Activated naive CD4-positive, alpha-beta T cell treated with anti-CD3 and anti-CD28 coated beads for 36 hours (primary cell): ENCODE results near the gene GBP2. TPM values are rescaled to one million over a fixed set of nuclear protein-coding genes. Genes with fewer than 3 reads are reported as not detected.

Experiments
- CTCF ChIA-PET: fragments of 350-600 bp; sonication (Branson Sonifier 250); formaldehyde crosslinking; loops from one replicate; lab custom pipeline; 2021; ENCODE audit warnings: antibody characterized with exemption; lab: Charles Lee
- DNase-seq: peaks from one replicate; pipeline ENCODE4 v3.0.0-alpha.2; 2020
- H3K27ac Mint-ChIP-seq: one replicate; pipeline ENCODE4 v1.8.0; 2021; ENCODE audit warnings: mild to moderate bottlenecking, mixed read lengths
- H3K27me3 Mint-ChIP-seq: one replicate; pipeline ENCODE4 v1.8.0; 2021; ENCODE audit warnings: low read depth, mixed read lengths
- H3K36me3 Mint-ChIP-seq: one replicate; pipeline ENCODE4 v1.8.0; 2021; ENCODE audit warnings: low read depth, mixed read lengths
- H3K4me1 Mint-ChIP-seq: one replicate; pipeline ENCODE4 v1.8.0; 2021; ENCODE audit warnings: low read depth, mixed read lengths
- H3K4me3 Mint-ChIP-seq: one replicate; pipeline ENCODE4 v1.8.0; 2021; ENCODE audit warnings: mild to moderate bottlenecking, moderate library complexity, mixed read lengths
- H3K9me3 Mint-ChIP-seq: one replicate; pipeline ENCODE4 v1.8.0; 2021; ENCODE audit warnings: mixed read lengths
- intact Hi-C: fragments of 100-400 bp; cut with micrococcal nuclease; formaldehyde crosslinking; loops from one replicate; pipeline ENCODE4 v1.15.1; 2023
- total RNA-seq, 2 experiments: library from RNA; stranded (reverse); gene quantifications; one replicate each; pipeline ENCODE4 v1.2.3, GENCODE V29; 2021

Gene GBP2
- total RNA-seq, 2 experiments from 2014 or later: 338 to 351 TPM

DNA sequence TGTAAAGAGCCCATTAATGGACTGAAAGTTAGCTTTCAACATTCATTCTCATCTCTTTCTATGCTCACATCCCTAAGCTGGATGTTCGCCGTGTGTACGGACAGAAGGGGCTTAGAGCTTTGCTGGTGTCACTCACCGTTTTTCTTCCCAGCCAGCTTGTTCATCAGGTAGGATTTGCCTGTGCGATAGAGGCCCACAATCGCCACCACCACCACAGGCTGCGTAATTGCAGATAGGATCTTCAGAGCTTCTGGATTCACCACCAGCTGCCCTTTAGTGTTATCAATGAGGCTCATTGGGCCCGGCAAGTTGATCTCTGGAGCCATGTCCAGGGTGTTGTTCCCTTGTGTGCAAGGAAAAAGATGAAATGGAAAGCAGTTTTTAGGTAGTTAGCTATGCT, 4.3 kb downstream of the GBP2 start:
- DNase-seq: no peak
- Mint-ChIP-seq H3K4me1 (peaks cover 24% of the 10 kb centered on the region), H3K36me3 (peaks cover 44% of the 10 kb centered on the region), H3K27me3 (no peaks in the 10 kb centered on the region), H3K9me3 (no peaks in the 10 kb centered on the region), H3K4me3 (no peak overlapping the region), H3K27ac (no peak overlapping the region)
- CTCF ChIA-PET: interaction anchor here (0.6 to 2.3 kb wide), 3 partner anchors 54 to 155 kb away, joined by 3 to 6 read pairs (median 4); no protein-coding TSS in a partner anchor
- intact Hi-C loops: no loop called here

DNA sequence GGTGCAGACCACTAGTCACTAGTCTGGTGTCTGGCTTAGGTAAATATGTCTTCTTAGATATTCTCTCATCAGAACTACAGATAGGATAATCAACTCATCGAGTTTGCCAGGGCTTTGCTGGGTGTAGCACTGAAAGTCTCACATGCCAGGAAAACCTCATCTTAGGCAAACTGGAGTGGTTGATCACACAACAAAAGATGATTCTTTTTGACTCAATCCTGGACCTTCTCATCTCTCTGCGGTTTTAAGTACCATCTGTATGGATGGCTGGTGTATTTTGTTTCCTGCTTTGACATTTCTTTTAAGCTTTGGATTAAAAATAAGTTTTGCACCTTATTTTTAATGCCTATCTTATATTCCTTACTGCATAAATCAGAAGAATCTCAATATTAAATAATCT, 11.3 kb downstream of the GBP2 start:
- Mint-ChIP-seq H3K36me3 (peaks cover 64% of the 10 kb centered on the region), H3K4me1 (peaks cover 38% of the 10 kb centered on the region), H3K9me3 (no peaks in the 10 kb centered on the region), H3K27ac (no peak overlapping the region), H3K27me3 (no peaks in the 10 kb centered on the region), H3K4me3 (no peak overlapping the region)
- intact Hi-C loops: no loop called here
- DNase-seq: no peak
- CTCF ChIA-PET: no interaction called here

- CTCF ChIA-PET: interaction anchor here (0.7 to 1.6 kb wide), 2 partner anchors 27 to 43 kb away, joined by 3 read pairs; no protein-coding TSS in a partner anchor
- Mint-ChIP-seq H3K4me1 (peaks cover 43% of the 10 kb centered on the region), H3K27me3 (no peaks in the 10 kb centered on the region), H3K27ac (no peak overlapping the region), H3K36me3 (peaks cover 81% of the 10 kb centered on the region), H3K4me3 (no peak overlapping the region), H3K9me3 (no peaks in the 10 kb centered on the region)
- intact Hi-C loops: no loop called here
- DNase-seq: no peak
Observed at GRCh38 chr1:89112871-89113613, 12.9 kb downstream of the GBP2 start.

DNA sequence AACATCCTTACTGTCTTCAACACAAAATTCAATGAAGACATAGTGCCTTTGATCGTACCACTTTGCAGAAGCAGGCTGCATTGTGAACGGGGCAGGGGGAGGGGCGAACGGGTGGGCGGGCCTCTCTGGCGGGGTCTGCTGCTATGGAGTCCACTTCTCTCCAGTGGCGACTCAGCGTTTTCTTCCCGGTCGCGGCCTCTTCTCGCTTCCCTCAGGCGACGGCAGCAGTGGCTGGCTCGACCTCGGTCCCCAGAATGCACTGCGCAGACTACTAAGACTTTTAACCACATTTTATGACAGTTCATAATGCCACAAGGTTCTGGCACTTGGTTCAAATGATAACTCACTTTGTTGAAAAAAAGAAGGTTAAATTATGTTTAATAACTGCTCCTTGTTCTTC, 21.2 kb downstream of the GBP2 start:
- H3K4me3 Mint-ChIP-seq: no peak overlapping the region
- H3K36me3 Mint-ChIP-seq: peaks cover 60% of the 10 kb centered on the region
- H3K27me3 Mint-ChIP-seq: no peaks in the 10 kb centered on the region
- H3K9me3 Mint-ChIP-seq: no peaks in the 10 kb centered on the region
- CTCF ChIA-PET: interaction anchor here (0.6 to 1.5 kb wide), 3 partner anchors 41 to 253 kb away, joined by 4 to 6 read pairs (median 6); no protein-coding TSS in a partner anchor
- intact Hi-C loops: loop anchor here (1.0 to 2.0 kb wide), 4 partner anchors 22 to 170 kb away; partner anchors contain the start of gene GBP2
- H3K4me1 Mint-ChIP-seq: peaks cover 44% of the 10 kb centered on the region
- no peak for DNase-seq
- peak overlapping the region; percentile 88 for H3K27ac Mint-ChIP-seq

- H3K9me3 Mint-ChIP-seq: no peaks in the 10 kb centered on the region
- no peak for DNase-seq
- H3K4me3 Mint-ChIP-seq: no peak overlapping the region
- no peaks in the 10 kb centered on the region for H3K27me3 Mint-ChIP-seq
- CTCF ChIA-PET: interaction anchor here (0.6 to 1.5 kb wide), 4 partner anchors 17 to 254 kb away, joined by 3 to 6 read pairs (median 5); no protein-coding TSS in a partner anchor
- peaks cover 41% of the 10 kb centered on the region for H3K4me1 Mint-ChIP-seq
- H3K27ac Mint-ChIP-seq: peak overlapping the region; percentile 88
- intact Hi-C loops: loop anchor here (1.0 to 2.0 kb wide), 4 partner anchors 22 to 170 kb away; partner anchors contain the start of gene GBP2
- H3K36me3 Mint-ChIP-seq: peaks cover 55% of the 10 kb centered on the region
Observed at GRCh38 chr1:89104147-89104546, 21.8 kb downstream of the GBP2 start.

DNA sequence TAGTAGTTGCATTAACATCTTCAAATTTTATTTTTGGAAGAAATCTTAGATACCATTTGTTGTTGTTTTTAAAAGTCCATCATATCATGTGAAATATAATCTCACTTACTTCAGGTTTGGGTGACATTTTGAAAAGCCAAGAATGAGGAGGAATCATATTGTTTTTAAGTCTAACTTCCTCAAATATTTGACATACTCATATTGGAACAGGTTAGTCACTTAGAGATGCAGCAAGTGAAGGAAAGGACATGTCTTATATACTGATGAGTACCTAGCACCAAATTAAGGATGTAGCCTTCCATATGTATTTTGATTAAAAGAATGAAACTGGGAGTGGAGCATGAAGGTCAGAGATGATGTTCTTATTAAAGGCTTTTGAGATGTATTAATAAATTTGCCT, 23.9 kb downstream of the GBP2 start:
- no peak overlapping the region for H3K27ac Mint-ChIP-seq
- H3K4me3 Mint-ChIP-seq: no peak overlapping the region
- intact Hi-C loops: no loop called here
- no peaks in the 10 kb centered on the region for H3K27me3 Mint-ChIP-seq
- CTCF ChIA-PET: no interaction called here
- DNase-seq: no peak
- peaks cover 36% of the 10 kb centered on the region for H3K36me3 Mint-ChIP-seq
- peaks cover 39% of the 10 kb centered on the region for H3K4me1 Mint-ChIP-seq
- H3K9me3 Mint-ChIP-seq: peaks cover 3% of the 10 kb centered on the region

DNA sequence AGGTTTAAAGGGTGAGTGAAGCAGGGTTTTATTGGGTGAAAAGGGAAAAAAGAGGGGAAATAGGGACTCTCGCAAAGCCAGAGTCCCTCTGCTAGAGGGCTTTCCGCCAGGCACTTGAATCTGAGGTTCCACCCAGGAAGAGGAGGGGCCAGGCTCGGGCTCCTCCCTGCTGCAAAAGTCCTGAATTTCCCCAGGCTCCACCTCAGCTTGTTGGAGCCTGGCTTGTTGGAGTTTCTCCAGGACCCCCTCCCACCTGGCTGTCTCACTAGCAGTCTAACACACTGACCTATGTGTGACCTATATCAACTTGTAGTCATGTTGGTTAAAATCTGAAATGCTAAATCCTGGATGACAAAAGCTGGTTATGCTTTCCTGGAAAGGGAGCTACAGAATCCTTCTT, 25.5 kb downstream of the GBP2 start:
- H3K9me3 Mint-ChIP-seq: peaks cover 8% of the 10 kb centered on the region
- peaks cover 21% of the 10 kb centered on the region for H3K36me3 Mint-ChIP-seq
- no peak for DNase-seq
- intact Hi-C loops: no loop called here
- no peak overlapping the region for H3K4me3 Mint-ChIP-seq
- H3K27me3 Mint-ChIP-seq: no peaks in the 10 kb centered on the region
- CTCF ChIA-PET: interaction anchor here (0.6 to 1.2 kb wide), 4 partner anchors 9 to 101 kb away, joined by 3 read pairs; no protein-coding TSS in a partner anchor
- H3K27ac Mint-ChIP-seq: no peak overlapping the region
- H3K4me1 Mint-ChIP-seq: peaks cover 25% of the 10 kb centered on the region

DNA sequence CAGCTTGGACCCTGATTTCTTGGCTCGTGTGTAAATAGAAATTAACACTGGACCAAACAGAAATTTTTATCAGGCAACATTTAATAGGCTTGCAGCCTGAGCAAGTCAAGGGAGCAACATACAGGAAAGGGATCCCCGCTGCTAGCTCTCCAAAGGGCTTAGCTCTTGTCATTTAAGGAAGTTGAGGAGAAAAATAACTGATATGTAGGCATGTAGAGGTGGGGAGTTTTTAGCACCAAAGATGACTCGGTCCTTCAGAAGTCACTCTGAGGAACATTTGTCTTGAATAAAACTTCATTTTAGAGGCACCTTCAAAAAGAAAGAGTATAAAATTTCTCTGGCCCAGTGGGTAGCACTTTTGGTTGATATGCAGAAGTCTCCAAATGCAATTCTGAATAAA, 27.1 kb downstream of the GBP2 start:
- DNase-seq: no peak
- Mint-ChIP-seq H3K27me3 (no peaks in the 10 kb centered on the region), H3K9me3 (peaks cover 8% of the 10 kb centered on the region), H3K4me3 (no peak overlapping the region), H3K4me1 (peaks cover 9% of the 10 kb centered on the region), H3K27ac (no peak overlapping the region), H3K36me3 (peaks cover 5% of the 10 kb centered on the region)
- intact Hi-C loops: no loop called here
- CTCF ChIA-PET: no interaction called here

DNA sequence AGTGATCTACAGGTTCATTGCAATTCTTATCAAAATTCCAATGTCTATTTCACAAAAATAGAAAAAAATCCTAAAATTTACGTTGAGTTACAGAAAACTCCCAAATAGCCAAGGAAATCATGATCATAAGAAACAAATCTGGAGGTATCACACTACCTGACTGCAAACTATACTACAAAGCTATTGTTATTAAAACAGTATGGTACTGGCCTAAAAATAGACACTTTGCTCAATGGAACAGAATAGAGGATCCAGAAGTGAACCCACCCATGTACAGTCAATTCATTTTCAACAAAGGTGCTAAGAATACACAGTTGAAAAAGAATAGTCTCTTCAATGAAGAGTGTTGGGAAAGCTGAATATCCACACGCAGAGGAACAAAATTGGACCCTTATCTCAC, 30.2 kb downstream of the GBP2 start:
- H3K36me3 Mint-ChIP-seq: peaks cover 1% of the 10 kb centered on the region
- CTCF ChIA-PET: no interaction called here
- no peaks in the 10 kb centered on the region for H3K27me3 Mint-ChIP-seq
- H3K9me3 Mint-ChIP-seq: peaks cover 8% of the 10 kb centered on the region
- H3K4me1 Mint-ChIP-seq: no peaks in the 10 kb centered on the region
- DNase-seq: no peak
- no peak overlapping the region for H3K27ac Mint-ChIP-seq
- intact Hi-C loops: no loop called here
- H3K4me3 Mint-ChIP-seq: no peak overlapping the region

- Mint-ChIP-seq H3K36me3 (no peaks in the 10 kb centered on the region), H3K27me3 (no peaks in the 10 kb centered on the region), H3K9me3 (no peaks in the 10 kb centered on the region), H3K4me1 (no peaks in the 10 kb centered on the region), H3K27ac (no peak overlapping the region), H3K4me3 (no peak overlapping the region)
- intact Hi-C loops: loop anchor here (1.0 to 5.0 kb wide), 2 partner anchors 108 to 188 kb away; no protein-coding TSS in a partner anchor
- DNase-seq: no peak
- CTCF ChIA-PET: interaction anchor here (0.9 kb wide), 1 partner anchor 268 kb away, joined by 5 read pairs; no protein-coding TSS in a partner anchor
Observed at GRCh38 chr1:89089962-89090361, 36.0 kb downstream of the GBP2 start.

- Mint-ChIP-seq H3K9me3 (no peaks in the 10 kb centered on the region), H3K4me3 (no peak overlapping the region), H3K27ac (no peak overlapping the region), H3K27me3 (no peaks in the 10 kb centered on the region), H3K4me1 (no peaks in the 10 kb centered on the region), H3K36me3 (no peaks in the 10 kb centered on the region)
- CTCF ChIA-PET: interaction anchor here (1.3 kb wide), 1 partner anchor 189 kb away, joined by 3 read pairs; no protein-coding TSS in a partner anchor
- intact Hi-C loops: loop anchor here (5.0 kb wide), 1 partner anchor 106 kb away; no protein-coding TSS in a partner anchor
- no peak for DNase-seq
Observed at GRCh38 chr1:89088572-89088971, 37.3 kb downstream of the GBP2 start.

- intact Hi-C loops: loop anchor here (5.0 kb wide), 1 partner anchor 105 kb away; no protein-coding TSS in a partner anchor
- Mint-ChIP-seq H3K27ac (no peak overlapping the region), H3K4me3 (no peak overlapping the region), H3K9me3 (no peaks in the 10 kb centered on the region), H3K36me3 (no peaks in the 10 kb centered on the region), H3K4me1 (no peaks in the 10 kb centered on the region), H3K27me3 (no peaks in the 10 kb centered on the region)
- DNase-seq: no peak
- CTCF ChIA-PET: interaction anchor here (0.7 to 1.3 kb wide), 4 partner anchors 17 to 270 kb away, joined by 3 to 4 read pairs (median 3); no protein-coding TSS in a partner anchor
Observed at GRCh38 chr1:89087241-89087640, 38.7 kb downstream of the GBP2 start.
